Diencephalon (tissue), 1 donor: ENCODE results near the gene TMEM89. TPM values are rescaled to one million over a fixed set of nuclear protein-coding genes. Genes with fewer than 3 reads are reported as not detected.

Experiments used
- total RNA-seq: library from RNA; depleted of rRNA; stranded (reverse); fragments of >200 nt; gene quantifications from one replicate; pipeline ENCODE4 v1.2.3, GENCODE V29; 2014

Gene TMEM89, protein sequence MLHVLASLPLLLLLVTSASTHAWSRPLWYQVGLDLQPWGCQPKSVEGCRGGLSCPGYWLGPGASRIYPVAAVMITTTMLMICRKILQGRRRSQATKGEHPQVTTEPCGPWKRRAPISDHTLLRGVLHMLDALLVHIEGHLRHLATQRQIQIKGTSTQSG
- not detected for total RNA-seq

DNA sequence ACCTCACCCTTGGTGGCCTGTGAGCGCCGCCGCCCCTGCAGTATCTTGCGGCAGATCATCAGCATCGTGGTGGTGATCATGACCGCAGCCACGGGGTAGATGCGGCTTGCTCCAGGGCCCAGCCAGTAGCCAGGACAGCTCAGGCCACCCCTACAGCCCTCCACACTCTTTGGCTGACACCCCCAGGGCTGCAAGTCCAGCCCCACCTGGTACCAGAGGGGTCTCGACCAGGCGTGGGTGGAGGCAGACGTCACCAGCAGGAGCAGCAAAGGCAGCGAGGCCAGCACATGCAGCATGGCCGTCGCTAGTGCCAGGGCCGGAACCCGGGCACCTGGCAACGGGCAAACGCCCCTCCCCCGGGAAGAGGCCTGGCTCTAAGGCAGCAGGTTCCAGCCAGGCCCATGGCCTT lies at the start of gene TMEM89:
TSS of gene TMEM89 (minus strand) at position 309 of the 409 bp plus-strand sequence. CDS start at position 296, 13 bp downstream.

DNA sequence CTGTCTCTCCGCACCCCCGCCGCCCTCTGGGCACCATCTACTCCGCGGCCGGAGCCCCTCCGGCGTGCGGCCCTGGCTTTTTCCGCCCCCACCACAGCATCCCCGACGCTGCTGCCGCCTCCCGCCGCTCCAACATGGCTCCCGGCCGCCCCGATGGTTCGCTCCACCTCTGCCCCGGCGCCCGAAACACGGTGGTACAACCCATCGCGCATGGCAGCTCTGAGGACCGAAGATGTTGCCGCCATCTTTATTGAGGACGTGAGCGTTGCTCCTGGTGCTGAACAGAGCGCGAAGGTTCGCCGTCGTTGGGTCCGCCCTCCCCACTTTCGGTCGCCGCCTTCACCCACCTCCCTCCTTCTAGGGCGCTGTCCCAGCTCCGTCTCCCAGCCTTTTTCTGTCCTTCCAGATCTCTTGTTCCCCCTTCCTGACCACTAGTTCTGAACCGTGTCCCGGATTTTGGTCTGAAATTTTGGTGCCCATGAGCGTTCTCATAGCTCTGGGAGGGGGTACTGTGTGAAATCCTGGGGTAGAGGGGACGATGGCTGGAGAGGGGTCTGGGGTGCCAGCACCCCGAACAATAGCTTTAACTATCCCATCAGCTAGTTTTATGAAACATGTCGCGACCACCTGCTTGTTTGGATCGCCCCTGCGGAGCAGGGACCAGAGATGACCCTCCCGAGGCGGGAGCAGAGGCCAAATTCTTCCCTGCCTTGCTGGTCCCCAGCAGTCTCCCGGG lies 41.4 kb upstream of the TMEM89 start, which contains the start of gene CELSR3:
TSS of gene CELSR3 (minus strand) at position 134 of the 736 bp plus-strand sequence. CDS start 252 bp downstream, outside the sequence.

DNA sequence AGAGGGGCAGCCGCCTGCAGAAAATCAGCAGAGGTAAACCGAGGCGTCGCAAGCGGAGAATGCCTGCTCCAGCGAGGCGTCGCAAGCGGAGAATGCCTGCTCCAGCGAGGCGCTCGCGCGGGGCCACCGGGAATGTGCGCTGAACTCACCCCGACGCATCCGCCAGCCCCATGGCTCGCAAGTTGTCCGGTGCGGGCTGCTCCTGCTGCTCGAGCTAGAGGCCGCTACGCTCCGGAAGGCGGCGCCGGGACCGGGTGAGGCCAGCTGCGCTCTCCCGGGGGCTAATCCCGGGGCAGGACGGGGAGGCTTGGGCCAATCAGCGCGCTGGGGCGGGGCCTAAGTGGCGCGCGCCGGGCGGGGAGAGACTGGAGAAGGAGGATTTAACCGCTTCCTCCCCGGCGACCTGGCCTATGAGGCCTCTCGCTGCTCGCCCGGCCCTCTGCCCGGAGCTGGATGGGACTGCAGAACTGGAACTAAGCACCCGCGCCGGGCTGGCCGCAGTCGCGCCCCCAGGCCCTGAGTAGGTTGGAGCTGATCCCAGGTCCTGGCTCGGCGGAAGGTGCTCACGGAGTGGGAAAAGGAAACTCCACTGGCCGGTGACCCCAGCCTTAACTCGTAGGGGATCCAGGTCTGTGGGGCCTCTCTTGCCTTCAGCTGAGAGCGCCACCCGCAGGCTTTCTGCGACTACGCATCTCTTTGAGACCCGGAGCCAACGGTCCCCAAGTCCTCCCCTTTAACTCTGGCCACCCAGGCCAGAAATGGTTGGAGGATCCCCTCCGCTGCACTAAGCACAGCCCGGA lies 13.9 kb upstream of the TMEM89 start, which contains the start of gene SLC26A6:
TSS of gene SLC26A6 (minus strand) at position 240 of the 800 bp plus-strand sequence. CDS start at position 172, 68 bp downstream.

DNA sequence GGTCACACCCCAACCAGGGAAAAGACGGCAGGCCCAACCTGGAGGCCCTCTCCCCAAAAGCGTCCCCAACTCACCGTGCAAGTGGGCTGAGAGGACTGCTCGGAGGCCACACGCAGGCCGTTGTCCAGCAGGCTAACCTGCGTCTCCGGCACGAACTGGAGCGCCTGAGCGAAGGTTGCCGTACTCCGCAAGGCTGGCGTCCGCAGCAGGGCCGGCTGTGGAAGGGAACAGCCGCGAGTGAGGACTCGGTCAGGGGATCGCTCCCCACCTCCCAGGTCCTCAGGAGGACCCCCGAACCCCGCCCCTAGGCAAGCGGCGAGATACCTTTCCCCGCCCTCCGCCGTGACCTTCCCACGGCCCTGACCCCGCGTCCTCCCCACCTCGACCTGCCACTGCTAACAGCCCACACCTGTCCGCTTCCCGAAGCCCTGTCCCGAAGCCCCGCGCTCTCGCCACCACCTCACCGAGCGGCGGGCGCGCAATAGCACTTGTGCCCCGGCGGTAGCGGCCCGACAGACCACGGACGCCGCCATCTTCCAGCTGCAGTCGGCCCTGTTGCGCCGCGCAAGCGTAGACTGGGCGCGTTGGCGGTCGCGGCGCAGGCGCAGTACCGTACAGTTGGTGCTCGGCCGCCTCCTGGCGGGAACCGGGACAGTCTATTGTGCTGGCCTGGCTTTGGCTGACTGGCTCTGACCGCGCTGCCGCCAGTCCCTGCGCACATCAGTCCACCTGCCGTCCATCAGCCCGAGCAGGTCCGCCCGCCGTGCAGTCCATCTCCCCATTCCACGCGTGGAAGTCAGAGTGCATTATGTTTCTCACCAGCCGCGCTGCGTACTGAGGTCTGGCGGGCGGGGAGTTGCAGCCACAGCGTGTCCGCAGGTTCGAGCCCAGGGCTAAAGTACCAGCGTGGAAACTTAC lies 12.2 kb downstream of the TMEM89 start, which contains the start of gene UQCRC1:
TSS of gene UQCRC1 (minus strand) at position 559 of the 918 bp plus-strand sequence. CDS start at position 533, 26 bp downstream.

DNA sequence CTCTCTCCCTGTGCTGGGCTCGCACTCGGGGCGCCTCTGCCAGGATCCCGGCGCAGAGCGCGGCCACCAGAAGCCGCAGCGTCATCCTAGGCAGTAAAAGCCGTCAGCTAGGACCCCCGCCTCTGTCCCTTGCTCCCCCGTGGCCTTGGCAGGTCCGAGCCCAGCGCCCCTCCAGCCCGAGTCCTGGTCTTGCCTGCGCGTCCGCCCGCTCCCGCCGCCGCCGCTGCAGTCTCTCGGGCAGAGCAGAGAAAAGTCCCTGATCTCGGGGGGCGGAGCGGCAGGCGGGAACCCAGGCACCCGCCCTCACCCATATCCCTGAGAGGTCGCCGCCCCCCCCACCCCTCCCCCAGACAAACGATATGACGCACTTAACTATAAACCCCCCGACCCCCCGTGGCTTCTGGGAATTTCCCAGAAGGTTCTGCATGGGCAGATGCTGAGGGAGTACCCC lies 26.5 kb downstream of the TMEM89 start, which contains the start of gene COL7A1:
TSS of gene COL7A1 (minus strand) at position 255 of the 451 bp plus-strand sequence. CDS start at position 85, 170 bp downstream.

Other genes with a start within 250 kb of the TMEM89 start
- gene FBXW12, start 249.6 kb downstream of the TMEM89 start, total RNA-seq: 1.8 TPM
- 89.0 TPM for gene PLXNB1, start 191.7 kb downstream of the TMEM89 start, total RNA-seq
- gene CCDC51, start 181.7 kb downstream of the TMEM89 start, total RNA-seq: 10.1 TPM
- 114 TPM for gene TMA7, start 181.5 kb downstream of the TMEM89 start, total RNA-seq
- gene ATRIP, start 175.0 kb downstream of the TMEM89 start, total RNA-seq: 7.6 TPM
- 56.1 TPM for gene SHISA5, start 117.6 kb downstream of the TMEM89 start, total RNA-seq
- gene PFKFB4, start 65.0 kb downstream of the TMEM89 start, total RNA-seq: 20.8 TPM
- not detected for gene UCN2, start 58.0 kb downstream of the TMEM89 start, total RNA-seq
- gene COL7A1, start 26.4 kb downstream of the TMEM89 start, total RNA-seq: 3.5 TPM
- 194 TPM for gene UQCRC1, start 12.1 kb downstream of the TMEM89 start, total RNA-seq
- gene SLC26A6, start 13.7 kb upstream of the TMEM89 start, total RNA-seq: 7.6 TPM
- 30.4 TPM for gene CELSR3, start 41.1 kb upstream of the TMEM89 start, total RNA-seq
- 9.2 TPM for gene NCKIPSD, start 64.1 kb upstream of the TMEM89 start, total RNA-seq
- gene IP6K2, start 95.5 kb upstream of the TMEM89 start, total RNA-seq: 94.6 TPM
- 38.8 TPM for gene PRKAR2A, start 226.1 kb upstream of the TMEM89 start, total RNA-seq